Activated T-helper 1 cell treated with Interleukin-2 at 50 U/mL for 16 hours (primary cell): ENCODE results near the gene RCAN2.
"Not testable (repeated sequence)": the region's sequence is repeated elsewhere in the genome, so short reads cannot be mapped to it uniquely, and the experiment has no call there.

Experiments used
- DNase-seq: peaks from one replicate; pipeline ENCODE4 v3.0.0-alpha.2; 2020; ENCODE audit warnings: low read depth

Gene RCAN2

DNA sequence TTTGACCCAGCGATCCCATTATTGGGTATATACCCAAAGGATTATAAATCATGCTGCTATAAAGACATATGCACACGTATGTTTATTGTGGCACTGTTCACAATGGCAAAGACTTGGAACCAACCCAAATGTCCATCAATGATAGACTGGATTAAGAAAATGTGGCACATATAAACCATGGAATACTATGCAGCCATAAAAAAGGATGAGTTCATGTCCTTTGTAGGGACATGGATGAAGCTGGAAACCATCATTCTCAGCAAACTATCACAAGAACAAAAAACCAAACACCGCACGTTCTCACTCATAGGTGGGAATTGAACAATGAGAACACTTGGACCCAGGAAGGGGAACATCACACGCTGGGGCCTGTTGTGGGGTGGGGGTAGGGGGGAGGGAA lies 103.5 kb downstream of the RCAN2 start:
- not testable (repeated sequence) for DNase-seq

DNA sequence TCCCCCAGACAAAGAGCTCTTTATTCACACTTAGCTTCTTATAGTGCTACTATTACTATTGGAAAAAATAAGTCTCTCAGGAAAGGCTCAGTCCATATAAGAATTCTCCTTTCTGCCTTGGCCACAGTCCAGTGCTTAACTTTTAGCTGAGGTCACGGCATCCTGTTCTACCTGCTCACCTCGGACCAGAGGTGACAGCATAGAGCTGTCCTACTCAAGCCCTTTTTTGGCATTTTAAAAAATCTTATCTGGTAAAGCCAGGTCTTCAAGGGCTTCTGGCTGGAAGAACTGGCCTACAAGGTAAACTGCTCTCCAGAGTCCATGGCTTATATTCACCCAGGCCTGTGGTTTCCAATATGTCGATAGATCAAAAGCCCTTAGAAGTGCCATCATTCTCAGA lies 109.7 kb downstream of the RCAN2 start:
- no peak for DNase-seq

DNA sequence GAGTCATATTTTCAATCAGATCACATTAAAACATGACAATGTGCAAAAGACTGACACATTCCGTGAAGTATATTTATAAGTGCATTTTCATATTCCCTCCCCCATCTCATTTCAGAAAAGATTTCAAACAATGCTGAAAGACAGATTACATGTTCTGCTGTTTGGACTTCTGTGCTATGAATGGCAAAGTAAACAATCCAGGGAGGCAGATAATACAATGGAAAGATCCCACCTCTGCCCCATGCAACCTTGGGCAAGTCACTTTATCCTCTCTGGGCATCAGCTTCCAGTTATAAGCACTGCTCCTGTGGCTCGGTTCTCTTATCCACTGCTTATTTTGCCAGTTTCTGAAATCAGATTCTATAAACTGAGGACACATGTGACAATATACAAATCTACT lies 110.2 kb downstream of the RCAN2 start:
- DNase-seq = no peak

DNA sequence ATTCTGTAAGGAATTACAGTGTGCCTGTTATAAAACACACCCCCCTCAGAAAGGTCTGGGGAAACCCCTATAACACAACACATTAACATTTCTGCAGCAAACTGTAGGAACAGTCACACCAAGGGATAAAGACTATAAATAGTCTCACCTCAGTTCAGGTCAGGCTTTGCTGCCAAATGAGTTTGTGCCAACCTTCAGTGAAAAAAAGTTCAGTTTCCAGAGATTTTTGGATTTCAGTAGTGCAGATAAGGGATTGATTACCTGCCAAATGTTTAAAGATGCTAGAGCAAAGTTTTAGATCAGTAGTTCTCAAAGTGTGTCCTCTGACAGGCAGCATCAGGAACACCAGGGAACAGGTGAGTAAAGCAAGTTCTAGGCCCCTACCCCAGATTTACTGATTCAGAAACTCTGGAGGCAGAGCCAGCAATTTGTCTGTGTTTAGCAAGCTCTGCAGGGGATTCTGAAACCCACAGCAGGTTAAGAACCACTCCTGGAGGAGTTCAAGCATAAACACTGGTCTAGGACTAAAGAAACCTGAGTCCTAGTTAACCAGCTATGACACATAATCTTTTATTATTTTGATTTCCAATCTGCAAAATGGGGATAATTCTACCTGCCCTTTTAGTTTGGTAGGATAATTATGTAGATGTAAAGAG lies 111.0 kb downstream of the RCAN2 start:
- no peak for DNase-seq

DNA sequence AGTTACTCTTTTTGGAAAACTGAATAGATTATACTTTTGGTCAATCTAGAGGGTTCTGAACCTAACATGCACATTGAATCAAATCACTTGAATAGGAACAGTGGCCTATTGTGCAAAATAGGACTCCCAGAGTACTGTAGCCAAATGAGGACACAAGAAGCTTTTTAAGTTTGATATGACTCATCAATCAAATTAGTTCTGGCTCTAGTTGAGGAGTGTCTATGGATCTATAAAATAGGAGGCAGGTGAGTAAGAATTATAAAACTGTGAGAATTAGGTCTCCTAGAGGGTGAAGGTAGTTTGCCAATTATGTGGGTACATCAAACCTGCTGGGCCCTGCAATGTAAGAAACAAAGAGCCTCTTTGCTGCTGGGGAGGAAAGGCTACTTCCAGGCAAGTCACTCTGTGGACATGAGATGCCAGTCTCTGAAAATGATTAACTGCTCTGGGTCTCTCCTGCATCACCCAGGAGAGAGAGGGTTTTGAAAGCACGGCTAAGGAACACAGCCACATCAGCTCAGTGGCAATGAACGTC lies 112.3 kb downstream of the RCAN2 start:
- no peak for DNase-seq

DNA sequence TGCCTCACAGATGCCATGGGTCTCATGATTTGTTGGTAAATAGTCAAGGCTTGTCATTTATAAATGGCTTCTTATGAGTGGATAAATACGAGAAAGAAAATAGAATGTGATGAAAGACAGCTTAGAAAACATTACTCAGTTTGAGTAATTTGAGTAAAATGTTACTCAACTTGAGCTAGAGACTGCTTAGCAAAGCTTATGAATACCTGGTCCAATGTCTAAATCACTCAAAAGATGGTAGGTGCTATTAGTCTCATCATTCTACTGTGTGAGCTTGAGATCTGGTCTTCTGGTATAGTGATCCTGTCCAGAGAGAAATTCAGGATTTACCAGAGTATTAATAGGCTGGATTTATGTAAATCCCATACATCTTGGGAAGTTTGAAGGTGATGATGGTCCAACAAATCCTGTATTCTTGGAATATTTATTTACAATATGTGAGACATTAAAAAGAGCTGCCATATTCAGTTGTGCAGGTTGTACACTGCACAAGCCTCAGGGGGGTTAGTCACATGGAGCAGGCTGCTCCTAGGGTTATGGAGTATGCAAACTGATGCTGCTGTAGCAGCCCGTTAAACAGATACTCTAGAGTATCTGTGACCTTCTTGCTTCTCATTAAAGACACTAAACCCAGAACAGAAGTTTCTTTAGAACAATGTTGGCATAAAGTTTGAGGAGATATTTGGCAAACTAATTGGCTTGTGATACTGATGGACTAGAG lies 112.9 kb downstream of the RCAN2 start:
- no peak for DNase-seq

DNA sequence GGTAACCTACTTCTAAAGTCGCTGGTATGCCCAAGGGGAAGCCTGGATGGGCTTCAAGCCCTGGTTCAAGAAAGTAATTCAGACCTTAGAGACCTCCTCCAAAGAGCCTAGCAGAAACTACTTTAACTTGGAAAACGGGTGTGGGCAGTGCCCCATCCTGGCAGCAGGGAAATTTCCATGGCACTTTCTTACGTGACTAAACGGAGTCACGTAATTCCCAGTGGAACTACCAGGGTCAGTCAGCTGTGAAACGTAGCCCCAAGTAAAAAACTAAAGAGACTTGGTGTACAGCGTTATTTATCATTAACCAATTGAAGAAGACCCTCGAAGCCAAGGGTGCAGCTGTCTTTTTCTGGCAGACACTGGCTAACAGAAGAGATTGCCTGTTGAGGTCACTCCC lies 114.0 kb downstream of the RCAN2 start:
- DNase-seq = no peak

DNA sequence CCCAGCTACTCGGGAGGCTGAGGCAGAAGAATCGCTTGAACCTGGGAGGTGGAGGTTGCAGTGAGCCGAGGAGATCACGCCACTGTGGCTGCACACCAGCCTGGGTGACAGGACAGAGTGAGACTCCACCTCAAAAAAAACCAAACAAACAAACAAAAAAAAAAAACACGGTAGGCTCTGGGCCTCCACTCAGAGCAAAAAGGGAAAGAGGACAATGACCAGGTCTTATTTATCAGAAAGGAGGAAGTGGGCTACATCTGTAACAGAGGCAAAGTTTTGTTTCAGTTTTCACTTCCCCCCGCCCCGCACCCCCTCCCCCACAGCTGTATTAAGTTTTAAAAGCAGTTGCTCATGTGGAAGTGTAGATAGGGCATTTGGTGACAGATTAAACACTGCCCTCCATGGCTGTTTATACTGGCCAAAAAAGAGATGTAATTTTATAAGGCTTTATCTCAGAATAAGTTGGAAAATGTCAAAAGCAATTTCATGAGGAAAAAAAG lies 114.6 kb downstream of the RCAN2 start:
- DNase-seq = no peak

DNA sequence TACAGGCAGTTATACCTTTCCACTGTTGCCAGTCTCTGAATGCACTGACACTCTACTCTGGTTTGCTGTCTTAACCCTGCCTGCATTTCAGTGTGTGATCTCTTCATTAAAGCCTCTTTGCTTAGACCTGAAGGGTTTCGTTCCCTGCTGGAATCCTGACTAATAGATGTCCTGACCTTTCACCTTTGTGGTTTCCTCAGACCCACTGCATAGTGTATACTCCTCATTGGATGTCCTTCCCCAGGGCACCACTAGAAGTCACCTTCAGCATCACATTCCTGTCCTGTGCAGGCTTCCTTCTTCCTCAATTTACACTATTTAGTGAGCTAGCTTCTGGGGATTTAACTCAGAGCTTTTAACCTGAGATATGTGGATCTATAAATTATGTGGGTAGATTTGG lies 120.6 kb downstream of the RCAN2 start:
- DNase-seq = no peak

DNA sequence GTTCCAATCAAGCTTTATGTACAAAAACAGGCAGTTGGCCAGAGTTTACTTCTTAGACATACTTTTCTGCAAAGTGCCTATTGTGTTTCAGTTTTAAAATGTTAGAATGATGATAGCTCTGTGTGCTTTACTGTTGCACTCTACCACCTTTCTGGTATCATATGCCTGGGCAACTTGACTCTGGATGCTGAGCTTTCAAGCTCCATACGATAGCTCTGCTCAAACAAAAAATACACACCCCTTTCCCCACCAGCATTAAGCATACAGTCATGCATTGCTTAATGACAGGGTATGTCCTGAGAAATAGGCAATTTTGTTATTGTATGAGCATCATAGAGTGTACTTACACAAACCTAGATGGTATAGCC lies 123.1 kb downstream of the RCAN2 start:
- no peak for DNase-seq

DNA sequence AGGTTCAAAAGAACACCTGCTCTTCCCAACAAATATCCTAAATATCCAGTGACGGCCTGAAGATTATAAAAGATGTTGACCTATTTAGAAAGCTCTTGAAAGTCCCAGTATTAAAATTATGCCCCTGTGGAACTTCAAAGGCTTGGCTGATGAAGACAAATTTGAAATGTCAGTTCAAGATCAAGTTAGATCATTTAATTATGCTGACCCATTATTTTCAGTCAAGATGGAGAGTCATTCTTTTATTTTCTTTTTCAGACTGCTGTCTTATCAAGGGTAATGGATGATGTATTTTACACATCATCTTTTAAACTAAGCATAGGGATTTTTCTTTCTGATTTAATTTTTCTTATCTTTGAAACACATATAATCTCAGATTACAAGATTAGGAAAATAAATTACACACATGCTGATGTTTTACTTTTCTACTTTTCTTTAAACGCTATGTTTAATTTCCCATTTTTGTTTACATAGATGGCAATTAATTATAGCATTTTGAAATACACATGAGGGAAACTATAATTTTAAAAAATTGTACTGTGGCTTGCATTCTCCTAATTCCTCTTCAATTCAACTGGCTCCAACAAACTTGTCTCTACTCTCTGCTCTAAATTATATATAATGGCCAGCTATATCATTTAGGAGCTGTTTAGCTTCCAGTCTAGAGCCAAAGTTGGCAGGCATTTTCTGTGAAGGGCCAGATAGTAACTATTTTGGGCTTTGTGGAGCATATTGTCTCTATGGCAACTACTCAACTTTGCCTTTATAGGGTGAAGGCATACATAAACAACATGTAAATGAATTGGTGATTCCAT lies 123.7 kb downstream of the RCAN2 start:
- no peak for DNase-seq

DNA sequence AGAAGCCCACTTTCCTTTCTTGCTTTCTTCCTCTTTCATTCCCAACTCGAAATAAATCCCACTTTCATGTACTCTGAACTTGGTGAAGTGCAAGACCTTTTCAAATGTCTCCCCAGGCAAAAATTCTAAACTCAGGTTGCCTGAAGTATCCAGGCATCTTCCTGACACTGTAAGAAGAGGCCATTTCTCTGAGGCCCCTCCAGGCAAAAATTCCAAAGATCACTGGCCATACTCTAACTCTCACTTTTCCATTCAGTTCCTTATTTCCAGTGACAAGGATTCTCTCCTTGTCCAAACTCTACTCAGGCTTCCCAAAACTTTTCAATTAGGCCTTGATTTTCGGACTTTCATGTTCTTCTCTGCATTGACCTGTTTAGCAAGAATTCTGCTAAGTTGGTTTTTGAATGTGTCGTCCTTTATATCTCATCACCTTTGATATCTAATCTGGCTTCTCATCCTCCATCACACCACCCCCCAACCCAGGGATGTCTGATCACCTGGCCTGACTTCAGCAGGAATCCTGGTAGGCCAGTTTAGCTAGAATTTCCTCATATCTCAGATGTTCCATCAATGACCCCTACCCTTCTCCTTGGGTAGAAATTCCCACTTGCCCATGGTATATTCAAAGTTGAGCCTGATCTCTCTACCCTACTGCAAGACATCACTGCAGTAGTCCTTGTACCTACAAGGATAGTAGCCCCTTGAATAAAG lies 124.9 kb downstream of the RCAN2 start:
- no peak for DNase-seq

DNA sequence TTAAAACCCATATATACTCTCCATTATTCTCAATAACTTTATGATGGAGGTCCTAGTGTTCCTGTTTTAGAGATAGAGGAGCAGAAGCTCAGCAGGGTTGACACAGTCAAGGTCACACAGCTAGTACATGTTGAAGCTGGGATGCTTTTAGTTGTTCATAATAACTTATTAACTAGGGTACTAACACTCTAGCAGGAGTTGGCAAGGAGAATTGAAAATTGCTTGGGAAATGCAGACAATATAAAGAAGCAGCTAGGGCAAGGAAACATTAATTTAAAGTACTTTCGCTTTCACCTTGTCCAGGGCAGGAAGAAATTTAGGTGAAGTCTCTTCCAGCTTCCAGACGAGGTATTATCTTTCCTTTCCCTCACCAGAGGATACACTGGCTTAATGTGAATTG lies 133.7 kb downstream of the RCAN2 start:
- DNase-seq = no peak

DNA sequence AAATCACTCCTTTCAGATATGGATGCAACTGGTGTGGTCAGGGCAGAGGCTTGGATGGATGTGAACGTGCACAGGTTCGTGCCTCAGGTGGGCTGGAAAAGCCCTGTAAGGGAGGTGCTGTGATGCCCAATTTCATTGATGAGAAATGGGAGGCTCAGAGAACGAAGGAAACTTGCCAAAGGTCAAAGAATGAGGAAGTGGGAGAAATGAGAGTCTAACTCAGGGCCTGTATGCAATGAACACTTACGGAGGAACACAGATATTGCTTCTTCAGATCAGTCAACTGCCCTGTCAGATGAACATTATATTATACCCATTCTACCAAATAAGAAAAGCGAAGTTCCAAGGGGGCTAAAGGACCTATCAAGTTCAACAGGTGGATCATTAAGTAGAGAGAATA lies 134.7 kb downstream of the RCAN2 start:
- no peak for DNase-seq

DNA sequence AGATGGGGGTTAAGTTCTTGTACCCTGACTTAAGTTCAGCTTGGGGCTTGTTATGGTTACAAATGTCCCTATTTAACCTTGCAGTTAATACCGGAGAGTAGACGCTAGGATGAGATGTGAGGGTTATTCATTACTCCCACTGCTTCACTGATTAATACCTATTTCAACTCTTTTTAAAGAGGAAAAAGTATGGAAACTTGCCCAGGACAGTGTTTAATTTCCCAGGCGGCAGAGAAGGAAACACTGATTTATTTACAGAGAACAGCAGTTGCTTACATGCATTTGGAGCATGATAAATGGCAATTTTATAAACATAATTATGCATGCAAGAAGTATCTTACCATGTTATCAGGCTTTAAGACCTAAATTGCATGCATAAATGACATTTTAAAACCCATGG lies 137.7 kb downstream of the RCAN2 start:
- DNase-seq = no peak

DNA sequence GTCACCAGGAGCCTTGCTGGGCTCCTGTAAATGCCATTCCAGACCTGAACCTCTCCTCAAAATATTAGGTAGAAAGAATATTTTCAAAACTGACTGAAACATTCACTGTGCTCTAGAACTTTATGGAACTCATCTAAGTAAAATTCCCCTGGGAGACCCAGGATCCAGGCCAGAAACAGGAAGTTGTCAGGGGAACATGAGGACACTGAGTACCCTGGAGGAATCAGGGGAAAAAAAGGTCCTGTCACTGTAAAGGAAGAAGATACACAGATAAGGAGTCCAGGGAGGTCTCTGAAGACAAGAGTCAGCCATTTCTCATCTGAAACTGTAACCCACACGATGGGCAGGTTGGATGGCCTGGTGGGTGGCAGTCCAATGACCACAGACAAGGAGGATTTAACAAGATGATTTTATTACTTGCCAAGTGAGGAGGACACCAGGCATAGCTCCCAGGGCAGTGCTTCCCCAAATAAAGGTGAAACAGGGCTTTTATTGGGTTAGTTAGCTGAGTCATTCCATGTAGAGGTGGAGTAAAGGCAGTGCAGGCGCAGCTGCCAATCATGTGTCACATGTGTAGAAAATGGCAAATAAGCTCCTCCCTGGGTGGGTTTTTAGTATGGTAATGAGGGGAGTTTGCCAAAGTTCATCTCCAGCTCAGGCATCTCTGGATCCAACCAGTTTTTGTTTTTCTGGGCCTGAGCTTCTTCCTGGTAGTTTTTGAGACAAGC lies 138.5 kb downstream of the RCAN2 start:
- DNase-seq = no peak

DNA sequence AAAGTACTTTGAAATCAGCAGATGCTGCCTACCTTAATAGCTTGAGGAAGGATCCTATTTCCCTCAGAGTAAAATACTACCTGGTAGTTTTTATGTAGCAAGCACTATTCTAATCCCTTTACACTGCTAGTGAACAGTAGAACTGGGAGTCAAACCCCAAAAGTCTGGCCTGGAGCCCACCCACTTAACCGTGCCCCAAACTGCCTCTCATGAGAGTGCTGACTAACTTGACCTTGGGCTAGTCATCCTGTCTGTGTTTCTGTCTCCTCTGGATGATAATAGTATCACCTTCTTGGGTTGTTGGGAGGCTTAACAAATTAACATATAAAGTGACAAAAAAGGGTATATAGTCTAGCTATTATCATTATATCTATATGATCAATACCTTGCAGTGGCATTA lies 140.5 kb downstream of the RCAN2 start:
- DNase-seq = no peak

DNA sequence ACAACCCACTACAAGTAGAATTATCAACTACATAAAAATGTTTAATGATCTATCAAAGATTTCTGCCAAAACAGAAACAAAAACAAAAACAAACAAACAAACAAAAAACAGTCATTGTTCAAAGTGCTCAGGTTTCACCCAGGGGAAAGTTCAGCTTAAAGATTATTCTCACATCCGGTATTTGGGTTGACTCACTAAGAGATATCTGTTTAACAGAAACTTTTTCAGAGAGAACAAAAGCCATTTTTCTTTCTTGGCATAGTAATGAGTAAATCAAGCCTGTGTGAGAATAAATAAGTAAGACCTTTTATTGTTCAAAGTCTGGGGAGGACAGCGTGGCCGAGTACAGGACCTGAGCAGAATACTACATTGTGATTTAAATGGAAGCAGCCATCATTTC lies 143.6 kb downstream of the RCAN2 start:
- DNase-seq = no peak

DNA sequence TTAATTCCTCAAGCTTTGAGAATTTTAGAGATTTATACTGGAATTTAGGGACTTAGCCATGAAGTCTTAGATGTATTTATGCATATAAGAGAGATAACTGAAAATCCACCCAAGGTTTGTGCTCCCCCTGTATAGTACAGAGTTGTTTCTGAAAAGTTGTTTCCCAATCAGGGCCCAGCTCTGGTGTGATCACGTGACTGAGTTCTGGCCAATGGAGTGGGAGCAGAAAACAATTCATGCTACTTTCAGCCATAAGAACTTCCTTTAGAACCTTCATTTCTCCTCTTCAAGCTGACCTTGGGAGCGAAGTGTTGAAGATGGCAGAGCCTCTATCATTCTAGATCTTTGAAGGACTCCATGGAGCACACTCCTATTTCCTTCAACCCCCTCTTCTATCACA lies 151.0 kb downstream of the RCAN2 start:
- no peak for DNase-seq

DNA sequence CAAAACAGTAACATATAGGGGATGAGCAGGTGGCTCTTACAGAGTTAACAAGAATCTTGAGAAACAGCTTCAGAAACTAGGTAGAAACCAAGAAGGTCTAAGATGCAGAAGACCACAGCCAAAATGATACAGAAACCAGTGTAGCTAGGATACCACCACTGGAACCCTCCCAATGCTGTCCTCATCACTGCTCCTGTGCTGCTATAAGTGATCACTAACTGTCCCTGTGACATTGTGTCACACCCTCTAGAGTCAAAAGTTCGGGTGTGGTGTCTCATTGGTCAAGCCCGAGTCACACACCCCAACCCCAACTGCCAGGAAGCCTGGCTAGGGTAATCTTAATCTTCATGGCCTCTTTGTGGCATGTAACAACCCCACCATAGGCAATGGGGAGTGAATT lies 153.1 kb downstream of the RCAN2 start:
- DNase-seq = no peak

DNA sequence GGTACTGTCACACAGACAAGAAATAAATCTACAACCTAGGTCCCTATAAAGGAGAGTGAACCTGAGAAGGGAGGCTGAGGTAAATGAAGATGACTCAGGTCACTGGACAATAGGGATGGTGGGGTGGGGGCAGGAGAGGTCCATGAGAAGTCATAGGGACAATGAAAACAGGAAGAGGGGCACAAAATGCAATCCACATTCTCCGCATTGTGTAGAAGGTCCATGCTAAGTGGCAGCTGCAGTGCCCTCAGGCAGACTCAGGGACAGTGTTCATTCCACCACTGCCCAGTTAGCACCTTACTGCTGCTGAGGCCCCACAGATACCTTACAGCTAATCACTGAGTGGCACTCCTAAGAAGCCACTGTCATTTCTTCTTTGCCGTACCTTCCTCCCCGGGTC lies 156.8 kb downstream of the RCAN2 start:
- DNase-seq = no peak

DNA sequence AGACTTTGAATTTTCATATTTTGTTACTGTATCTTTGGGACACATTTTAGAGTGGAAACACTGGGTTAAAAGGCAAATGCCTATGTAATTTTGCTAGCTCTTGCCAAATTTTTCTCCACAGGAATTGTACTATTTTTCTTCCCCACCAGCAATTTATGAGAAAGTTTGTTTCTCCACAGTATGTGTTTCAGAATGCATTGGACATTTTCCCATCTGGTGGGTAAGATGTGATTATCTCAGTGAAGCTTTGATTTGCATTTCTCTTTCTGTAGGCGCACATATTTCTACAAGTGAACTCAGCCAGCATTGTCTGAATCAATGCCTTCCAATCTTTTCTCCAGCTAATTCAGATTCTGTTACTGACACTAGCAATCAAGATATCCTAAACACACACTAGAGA lies 157.8 kb downstream of the RCAN2 start:
- DNase-seq = no peak
